Nephron progenitor cell (in vitro differentiated cells): ENCODE data around the gene PYY.
A peak's percentile ranks its signal among the peaks of the same experiment; 100 is the strongest.

Source experiments
- DNase-seq: peaks from one replicate; pipeline ENCODE4 v3.0.0; 2021
- H3K27ac Mint-ChIP-seq: 2 replicates; pipeline ENCODE4 v1.8.0; 2021; ENCODE audit warnings: mild to moderate bottlenecking, moderate library complexity, mixed read lengths
- H3K27me3 Mint-ChIP-seq: 2 replicates; pipeline ENCODE4 v1.8.0; 2021; ENCODE audit warnings: mild to moderate bottlenecking, low read depth, mixed read lengths; ENCODE audit not compliant: poor library complexity
- H3K36me3 Mint-ChIP-seq: 2 replicates; pipeline ENCODE4 v1.8.0; 2021; ENCODE audit warnings: low read depth, mixed read lengths
- H3K4me1 Mint-ChIP-seq: 2 replicates; pipeline ENCODE4 v1.8.0; 2021; ENCODE audit warnings: mixed read lengths
- H3K4me3 Mint-ChIP-seq: 2 replicates; pipeline ENCODE4 v1.8.0; 2021; ENCODE audit warnings: mild to moderate bottlenecking, moderate library complexity, mixed read lengths
- H3K9me3 Mint-ChIP-seq: 2 replicates; pipeline ENCODE4 v1.8.0; 2021; ENCODE audit warnings: mild to moderate bottlenecking, moderate library complexity, mixed read lengths
- TF ChIP-seq, protein P1 (sequence below): fragments of 200-600 bp; sonication (generic); IDR thresholded peaks from 2 replicates; pipeline ENCODE4 v1.5.0; 2021; ENCODE audit warnings: antibody characterized with exemption

PYY gene

GRCh38 chr17:43953746-43954145 is at the start of gene PYY:
Gene PYY, minus strand, starts transcription at chr17:43953940. Its CDS starts 457 bp downstream, at chr17:43953483.
- H3K27me3 Mint-ChIP-seq = peaks cover 81% of the 10 kb centered on the region
- peak within 1 kb of the TSS; percentile 82 for H3K4me3 Mint-ChIP-seq
- TF ChIP-seq, protein P1, sequence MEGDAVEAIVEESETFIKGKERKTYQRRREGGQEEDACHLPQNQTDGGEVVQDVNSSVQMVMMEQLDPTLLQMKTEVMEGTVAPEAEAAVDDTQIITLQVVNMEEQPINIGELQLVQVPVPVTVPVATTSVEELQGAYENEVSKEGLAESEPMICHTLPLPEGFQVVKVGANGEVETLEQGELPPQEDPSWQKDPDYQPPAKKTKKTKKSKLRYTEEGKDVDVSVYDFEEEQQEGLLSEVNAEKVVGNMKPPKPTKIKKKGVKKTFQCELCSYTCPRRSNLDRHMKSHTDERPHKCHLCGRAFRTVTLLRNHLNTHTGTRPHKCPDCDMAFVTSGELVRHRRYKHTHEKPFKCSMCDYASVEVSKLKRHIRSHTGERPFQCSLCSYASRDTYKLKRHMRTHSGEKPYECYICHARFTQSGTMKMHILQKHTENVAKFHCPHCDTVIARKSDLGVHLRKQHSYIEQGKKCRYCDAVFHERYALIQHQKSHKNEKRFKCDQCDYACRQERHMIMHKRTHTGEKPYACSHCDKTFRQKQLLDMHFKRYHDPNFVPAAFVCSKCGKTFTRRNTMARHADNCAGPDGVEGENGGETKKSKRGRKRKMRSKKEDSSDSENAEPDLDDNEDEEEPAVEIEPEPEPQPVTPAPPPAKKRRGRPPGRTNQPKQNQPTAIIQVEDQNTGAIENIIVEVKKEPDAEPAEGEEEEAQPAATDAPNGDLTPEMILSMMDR = no peak
- no peak within 1 kb of the TSS for H3K27ac Mint-ChIP-seq
- no peak for DNase-seq
- H3K9me3 Mint-ChIP-seq = no peaks in the 10 kb centered on the region
- H3K4me1 Mint-ChIP-seq = peaks cover 18% of the 10 kb centered on the region
- H3K36me3 Mint-ChIP-seq = no peaks in the 10 kb centered on the region

- Mint-ChIP-seq H3K36me3 (no peaks in the 10 kb centered on the region), H3K27ac (no peak overlapping the region), H3K4me3 (no peak overlapping the region), H3K9me3 (no peaks in the 10 kb centered on the region), H3K27me3 (peaks cover 86% of the 10 kb centered on the region), H3K4me1 (peaks cover 15% of the 10 kb centered on the region)
- no peak for DNase-seq
- TF ChIP-seq, protein P1 = no peak
These were observed 48.6 kb upstream of the PYY start for GRCh38 chr17:44002141-44002848.

GRCh38 chr17:44001461-44001920 is 47.8 kb upstream of the PYY start:
- Mint-ChIP-seq H3K36me3 (no peaks in the 10 kb centered on the region), H3K9me3 (no peaks in the 10 kb centered on the region), H3K4me3 (no peak overlapping the region), H3K4me1 (peaks cover 15% of the 10 kb centered on the region), H3K27me3 (peaks cover 81% of the 10 kb centered on the region), H3K27ac (no peak overlapping the region)
- no peak for DNase-seq
- TF ChIP-seq, protein P1 = no peak

DNA sequence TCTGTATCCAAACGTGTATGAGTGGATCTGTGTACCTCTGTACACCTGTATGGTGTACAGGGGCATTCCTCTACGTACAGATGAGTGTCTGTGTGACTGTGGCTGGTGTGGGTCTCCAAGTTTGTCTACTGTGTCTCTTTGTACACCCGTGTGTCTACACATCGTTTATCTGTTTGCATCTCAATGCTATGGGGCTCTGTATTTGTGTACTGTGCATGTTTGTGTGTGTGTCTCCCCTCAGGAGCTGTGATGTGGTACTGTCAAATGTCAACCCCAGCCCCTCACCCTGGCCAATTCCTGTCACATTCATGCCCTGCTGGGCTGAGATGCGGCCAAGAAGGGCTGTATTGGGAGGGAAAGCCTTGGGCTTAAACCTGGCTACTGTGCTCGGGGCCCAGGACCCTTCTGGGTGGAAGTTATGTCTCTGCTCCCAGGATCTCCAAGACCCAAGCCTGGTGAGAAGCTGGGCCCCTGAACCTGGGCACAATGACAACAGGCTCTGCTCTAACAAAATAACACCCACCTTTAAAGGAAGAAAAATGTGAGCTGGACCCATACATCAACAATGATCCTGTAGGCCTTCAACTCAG is 47.2 kb upstream of the PYY start:
- DNase-seq = no peak
- no peak overlapping the region for H3K4me3 Mint-ChIP-seq
- no peaks in the 10 kb centered on the region for H3K36me3 Mint-ChIP-seq
- peaks cover 11% of the 10 kb centered on the region for H3K4me1 Mint-ChIP-seq
- peaks cover 80% of the 10 kb centered on the region for H3K27me3 Mint-ChIP-seq
- no peak overlapping the region for H3K27ac Mint-ChIP-seq
- TF ChIP-seq, protein P1 = no peak
- H3K9me3 Mint-ChIP-seq = no peaks in the 10 kb centered on the region

DNA sequence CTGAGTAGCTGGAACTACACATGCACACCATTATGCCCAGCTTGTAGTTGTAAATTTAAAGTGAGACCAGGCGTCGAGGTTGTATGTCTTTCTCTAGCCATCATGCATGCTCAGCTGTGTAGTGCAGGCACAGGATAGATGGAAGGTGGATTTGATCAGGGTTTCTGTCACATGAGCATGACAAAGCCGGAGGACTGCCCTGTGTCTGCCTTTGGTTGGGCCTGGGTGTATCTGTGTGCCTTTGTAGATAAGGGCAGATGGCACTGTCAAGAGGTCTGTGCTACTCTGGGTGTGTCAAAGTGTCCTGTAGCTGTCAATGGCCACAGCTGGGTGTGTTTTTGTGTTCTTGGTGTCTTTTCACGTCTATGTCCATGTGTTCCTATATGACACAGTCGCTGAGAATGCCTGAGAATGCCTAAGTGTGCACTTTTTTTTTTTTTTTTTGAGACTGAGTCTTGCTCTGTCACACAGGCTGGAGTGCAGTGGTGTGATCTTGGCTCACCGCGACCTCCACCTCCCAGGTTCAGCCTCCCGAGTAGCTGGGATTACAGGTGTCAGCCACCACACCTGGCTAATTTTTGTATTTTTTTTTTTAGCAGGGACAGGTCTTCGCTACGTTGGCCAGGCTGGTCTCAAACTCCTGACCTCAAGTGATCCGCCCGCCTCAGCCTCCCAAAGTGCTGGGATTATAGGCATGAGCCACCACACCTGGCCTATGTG is 46.6 kb upstream of the PYY start:
- DNase-seq = no peak
- Mint-ChIP-seq H3K27me3 (peaks cover 80% of the 10 kb centered on the region), H3K36me3 (no peaks in the 10 kb centered on the region), H3K4me3 (no peak overlapping the region), H3K9me3 (no peaks in the 10 kb centered on the region), H3K4me1 (peaks cover 10% of the 10 kb centered on the region), H3K27ac (no peak overlapping the region)
- TF ChIP-seq, protein P1 = no peak
